KOPT-K1 (cell line): ENCODE data around the gene CPT1B.

Source experiments
- H3K27ac ChIP-seq: fragments of 200-600 bp; sonication (generic); 2 replicates; pipeline ENCODE4 v1.5.1; 2016; ENCODE audit warnings: antibody characterized with exemption, mild to moderate bottlenecking, low read depth, low read length; ENCODE audit not compliant: poor library complexity, severe bottlenecking
- H3K36me3 ChIP-seq: fragments of 200-600 bp; sonication (generic); 2 replicates; pipeline ENCODE4 v1.5.1; 2017; ENCODE audit warnings: antibody characterized with exemption, mild to moderate bottlenecking, low read length, moderate library complexity; ENCODE audit not compliant: insufficient read depth
- H3K9me3 ChIP-seq: fragments of 200-600 bp; sonication (generic); 2 replicates; pipeline ENCODE4 v1.5.1; 2017; ENCODE audit warnings: antibody characterized with exemption, low read length, mild to moderate bottlenecking; ENCODE audit not compliant: insufficient read depth, poor library complexity, severe bottlenecking

The CPT1B gene

GRCh38 chr22:50584106-50585096, 6.2 kb upstream of the CPT1B start:
- peaks cover 19% of the 10 kb centered on the region for H3K36me3 ChIP-seq
- H3K27ac ChIP-seq, result no peak overlapping the region
- no peaks in the 10 kb centered on the region for H3K9me3 ChIP-seq

- Histone ChIP-seq H3K36me3 (peaks cover 29% of the 10 kb centered on the region), H3K27ac (peak overlapping the region; percentile 95), H3K9me3 (no peaks in the 10 kb centered on the region)
Measured at GRCh38 chr22:50583294-50583861, 5.2 kb upstream of the CPT1B start.

- Histone ChIP-seq H3K36me3 (peaks cover 33% of the 10 kb centered on the region), H3K27ac (peak within 1 kb of the TSS; percentile 95), H3K9me3 (no peaks in the 10 kb centered on the region)
Measured at GRCh38 chr22:50582493-50583293, 4.5 kb upstream of the CPT1B start, which contains the start of gene CHKB. Gene CHKB, minus strand, starts transcription at chr22:50582849. Its CDS starts 68 bp downstream, at chr22:50582781.

DNA sequence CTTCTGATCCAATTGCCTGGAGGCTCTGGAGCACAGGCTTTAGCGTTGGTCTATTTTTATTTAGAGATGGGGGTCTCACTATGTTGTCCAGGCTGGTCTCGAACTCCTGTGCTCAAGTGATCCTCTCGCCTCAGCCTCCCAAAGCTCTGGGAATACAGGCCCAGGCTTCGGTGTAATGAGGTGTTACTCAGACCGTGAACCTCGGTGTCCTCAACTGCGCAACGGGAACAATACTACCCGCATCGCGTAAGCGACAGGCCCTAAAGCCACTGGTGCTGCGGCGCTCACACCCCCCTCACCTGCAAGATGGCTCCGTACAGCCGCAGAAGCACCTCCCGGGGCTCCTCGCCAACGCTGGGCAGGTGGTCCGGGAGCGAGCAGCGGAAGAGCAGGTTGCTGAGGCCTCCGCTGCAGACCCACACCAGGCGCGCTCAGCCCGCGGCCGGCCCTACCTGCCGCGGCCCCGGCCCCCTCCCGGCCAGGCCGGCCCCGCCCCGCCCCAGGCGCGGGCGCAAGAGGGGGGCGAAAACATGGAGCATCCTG, 3.8 kb upstream of the CPT1B start:
- Histone ChIP-seq H3K9me3 (no peaks in the 10 kb centered on the region), H3K36me3 (peaks cover 40% of the 10 kb centered on the region), H3K27ac (peak overlapping the region; percentile 95)

DNA sequence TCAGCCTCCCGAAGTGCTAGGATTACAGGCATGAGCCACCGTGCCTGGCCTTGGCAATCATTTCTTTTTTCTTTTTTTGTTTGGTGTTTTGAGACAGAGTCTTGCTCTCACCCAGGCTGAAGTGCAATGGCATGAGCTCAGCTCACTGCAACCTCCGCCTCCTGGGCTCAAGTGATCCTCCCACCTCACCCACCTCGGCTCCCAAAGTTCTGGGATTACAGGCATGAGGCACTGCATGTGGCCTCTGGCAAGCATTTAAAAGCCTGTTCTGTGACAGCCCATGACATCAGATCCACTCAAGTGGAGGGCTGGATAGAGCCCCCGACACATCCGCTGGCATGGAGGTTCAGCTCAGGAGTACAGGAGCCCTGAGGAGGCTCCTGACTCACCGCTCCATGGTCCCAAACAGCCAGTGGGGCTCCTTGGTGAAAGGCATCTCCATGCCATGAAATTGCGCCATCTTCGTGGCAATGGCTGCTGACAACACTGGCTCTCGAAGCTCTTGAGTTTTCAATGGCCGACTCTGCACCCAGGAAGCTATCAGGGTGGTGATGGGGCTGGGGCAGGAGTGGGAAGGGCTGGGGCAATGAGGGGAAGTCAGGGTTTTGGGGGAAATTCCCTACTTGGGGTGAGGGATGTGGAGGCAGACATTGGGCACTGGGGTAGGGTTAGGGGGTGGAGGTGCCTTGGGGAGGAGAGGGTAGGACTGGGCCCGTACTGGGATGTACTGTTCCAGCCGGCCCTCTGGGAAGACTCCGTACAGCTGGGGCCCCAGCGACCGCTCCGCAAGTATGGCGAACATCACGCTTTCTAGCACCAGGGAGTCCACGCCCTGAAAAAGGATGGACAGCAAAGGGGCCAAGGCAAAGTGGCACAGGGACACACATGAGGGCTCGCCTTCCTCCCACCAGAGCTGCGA, 3.1 kb upstream of the CPT1B start:
- peak overlapping the region; percentile 95 for H3K27ac ChIP-seq
- no peaks in the 10 kb centered on the region for H3K9me3 ChIP-seq
- H3K36me3 ChIP-seq, result peaks cover 47% of the 10 kb centered on the region

DNA sequence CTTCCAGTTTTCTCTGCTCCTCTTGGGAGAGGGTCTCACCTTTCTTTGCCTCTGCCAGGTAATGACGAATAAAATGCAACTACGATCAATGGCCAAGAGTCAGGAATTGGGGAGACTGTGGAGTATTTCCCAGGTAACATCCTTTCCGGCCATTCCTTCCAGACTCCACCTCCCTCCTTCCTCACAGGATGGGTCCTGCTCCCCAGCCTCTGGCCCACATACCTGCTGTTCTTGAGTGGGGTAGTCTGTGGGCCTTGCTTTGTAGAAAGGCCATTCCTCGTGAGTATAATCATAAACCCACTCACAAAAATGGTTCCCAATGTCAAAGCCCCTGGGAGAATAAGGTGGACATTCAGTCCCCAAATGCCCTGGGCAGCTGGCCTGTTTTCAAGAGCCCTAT, 1.5 kb upstream of the CPT1B start:
- peaks cover 61% of the 10 kb centered on the region for H3K36me3 ChIP-seq
- no peaks in the 10 kb centered on the region for H3K9me3 ChIP-seq
- no peak overlapping the region for H3K27ac ChIP-seq

- no peak overlapping the region for H3K27ac ChIP-seq
- H3K36me3 ChIP-seq, result peaks cover 70% of the 10 kb centered on the region
- H3K9me3 ChIP-seq, result no peaks in the 10 kb centered on the region
Measured at GRCh38 chr22:50578776-50579310, 616 bp upstream of the CPT1B start.

DNA sequence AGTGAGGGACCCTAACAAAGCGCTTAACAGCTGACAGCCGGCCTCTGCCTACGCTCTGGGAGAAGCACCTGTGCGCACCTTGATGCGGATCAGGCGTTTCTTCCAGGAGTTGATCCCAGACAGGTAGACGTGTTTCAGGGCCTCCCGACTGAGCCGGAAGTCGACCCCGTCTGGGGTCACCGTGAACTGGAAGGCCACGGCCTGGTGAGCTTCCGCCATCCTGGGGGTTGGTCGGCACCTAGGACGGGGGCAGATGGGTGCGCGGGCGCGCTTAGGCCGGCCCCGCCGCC, 585 bp downstream of the CPT1B start:
- H3K27ac ChIP-seq, result no peak overlapping the region
- H3K36me3 ChIP-seq, result peaks cover 82% of the 10 kb centered on the region
- no peaks in the 10 kb centered on the region for H3K9me3 ChIP-seq

DNA sequence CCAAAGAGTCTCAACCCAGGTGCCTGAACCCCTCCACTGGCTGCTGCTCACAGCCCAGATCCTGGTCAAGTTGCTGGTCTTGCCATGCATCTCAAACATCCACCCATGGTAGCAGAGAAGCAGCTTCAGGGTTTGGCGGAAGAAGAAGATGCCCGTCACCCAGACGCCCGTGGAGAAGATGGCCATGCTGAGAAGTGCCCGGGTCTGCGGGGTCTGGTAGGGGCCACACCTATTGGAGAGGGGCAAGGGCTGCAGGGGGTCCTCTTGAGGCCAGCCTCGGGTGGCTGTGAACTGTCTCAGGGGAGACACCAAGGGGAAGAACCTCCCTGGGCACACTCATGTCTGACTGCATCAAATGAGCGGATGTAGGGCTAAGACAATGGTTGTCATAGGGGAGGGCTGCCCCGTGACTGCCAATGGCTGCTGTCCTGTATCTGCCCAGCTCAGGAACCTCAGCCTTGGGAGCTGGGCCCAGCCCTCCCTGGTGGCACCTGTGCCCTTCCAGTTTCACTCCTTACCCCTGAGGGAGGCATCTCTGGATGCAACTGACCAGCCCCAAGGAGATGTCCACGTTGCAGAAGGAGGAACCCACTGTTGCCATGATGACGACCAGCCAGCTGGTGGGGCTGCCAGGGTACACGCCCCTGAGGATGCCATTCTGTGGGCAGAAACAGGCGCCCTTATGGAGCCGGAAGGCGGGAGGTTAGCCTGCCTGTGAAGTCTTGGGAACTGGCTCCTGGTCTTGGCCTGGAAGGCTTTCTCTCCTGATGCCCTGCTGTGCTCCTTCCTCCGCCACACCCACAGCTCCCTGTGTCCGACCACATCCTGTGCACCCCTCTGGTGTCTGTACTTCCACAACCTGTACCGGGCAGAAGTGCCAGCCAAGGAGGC, 1.2 kb downstream of the CPT1B start:
- Histone ChIP-seq H3K36me3 (peaks cover 88% of the 10 kb centered on the region), H3K27ac (no peak overlapping the region), H3K9me3 (no peaks in the 10 kb centered on the region)

GRCh38 chr22:50576070-50576469, 2.2 kb downstream of the CPT1B start:
- Histone ChIP-seq H3K36me3 (peaks cover 95% of the 10 kb centered on the region), H3K9me3 (no peaks in the 10 kb centered on the region), H3K27ac (no peak overlapping the region)

DNA sequence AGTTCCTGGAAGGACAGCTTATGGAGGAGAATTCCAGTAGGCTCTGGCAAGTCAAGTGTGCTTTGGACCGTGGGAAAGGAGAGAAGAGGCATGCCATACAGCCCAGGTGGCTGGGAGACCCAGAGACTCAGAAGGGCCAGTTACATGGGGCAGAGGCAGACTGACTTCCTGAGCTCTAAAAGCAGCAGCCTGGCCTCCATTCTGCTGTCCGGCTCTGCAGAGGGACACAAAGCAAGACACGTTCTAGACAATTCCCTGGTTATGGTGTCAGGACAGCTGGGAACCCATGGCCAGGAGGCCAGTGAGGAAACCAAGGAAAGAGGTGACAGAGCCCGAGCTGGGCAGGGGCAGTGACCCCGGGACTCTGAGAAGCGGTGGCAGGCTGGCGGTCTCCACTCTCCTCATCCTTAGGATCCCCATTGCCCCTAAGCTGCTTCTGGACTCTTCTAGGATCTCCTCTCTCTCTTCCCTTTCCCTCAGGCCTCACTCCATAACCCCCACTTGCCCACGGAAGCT, 2.7 kb downstream of the CPT1B start:
- Histone ChIP-seq H3K36me3 (peaks cover 96% of the 10 kb centered on the region), H3K27ac (no peak overlapping the region)

DNA sequence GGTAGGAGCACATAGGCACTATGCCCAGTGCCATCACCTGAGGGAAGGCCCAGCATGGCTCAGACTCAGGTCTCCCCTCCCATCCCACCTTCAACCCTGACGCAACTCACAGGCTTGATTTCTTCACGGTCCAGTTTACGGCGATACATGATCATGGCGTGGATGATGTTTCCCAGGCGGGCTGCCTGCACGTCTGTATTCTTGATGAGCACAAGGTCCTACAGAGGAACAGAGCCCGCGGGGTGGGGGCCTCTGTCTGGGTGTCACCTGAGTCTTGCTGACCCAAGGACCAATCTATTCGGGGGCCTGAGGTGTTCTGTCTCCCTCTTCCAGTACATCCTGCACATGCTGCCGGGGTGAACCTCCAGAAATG, 3.9 kb downstream of the CPT1B start:
- Histone ChIP-seq H3K9me3 (no peaks in the 10 kb centered on the region), H3K36me3 (peaks cover 96% of the 10 kb centered on the region), H3K27ac (no peak overlapping the region)

More for the DNA sequence above, 2.7 kb downstream of the CPT1B start:
- no peaks in the 10 kb centered on the region for H3K9me3 ChIP-seq
